SH-SY5Y (cell line): Measurements from ENCODE around the gene CAB39L.

Experiments used
- GATA2 ChIP-seq: IDR thresholded peaks from 2 replicates; pipeline ENCODE4 v1.6.1; 2011; ENCODE audit warnings: mild to moderate bottlenecking, low read depth, low read length
- GATA3 ChIP-seq: IDR thresholded peaks from 2 replicates; pipeline ENCODE4 v1.6.1; 2011; ENCODE audit warnings: low read depth, mild to moderate bottlenecking, low read length, moderate library complexity

DNA sequence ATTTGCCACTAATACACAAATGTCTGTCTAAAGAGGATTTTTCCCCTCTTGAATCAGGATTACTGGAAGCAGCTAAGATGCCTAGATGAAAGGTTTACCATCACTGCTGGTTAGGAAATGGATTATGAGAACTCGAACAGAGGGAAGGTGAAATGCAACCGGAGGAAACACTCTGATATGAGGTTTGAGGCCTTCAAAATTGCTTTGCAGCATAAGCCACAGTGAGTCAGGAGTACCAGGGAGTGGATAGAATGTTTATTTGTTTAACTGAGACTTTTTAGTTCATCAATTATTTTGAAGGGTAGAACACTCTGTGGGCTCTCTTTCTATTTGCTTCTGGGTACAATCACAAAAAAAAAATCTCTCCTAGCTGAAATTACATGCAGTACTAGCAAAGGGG lies 178.0 kb downstream of the CAB39L start:
- TF ChIP-seq GATA2 (no peak), GATA3 (no peak)
